Measurements from ENCODE around the gene CLEC18B.
"Not testable (repeated sequence)": the region's sequence is repeated elsewhere in the genome, so short reads cannot be mapped to it uniquely, and the experiment has no call there.

- TF ChIP-seq, protein P1, sequence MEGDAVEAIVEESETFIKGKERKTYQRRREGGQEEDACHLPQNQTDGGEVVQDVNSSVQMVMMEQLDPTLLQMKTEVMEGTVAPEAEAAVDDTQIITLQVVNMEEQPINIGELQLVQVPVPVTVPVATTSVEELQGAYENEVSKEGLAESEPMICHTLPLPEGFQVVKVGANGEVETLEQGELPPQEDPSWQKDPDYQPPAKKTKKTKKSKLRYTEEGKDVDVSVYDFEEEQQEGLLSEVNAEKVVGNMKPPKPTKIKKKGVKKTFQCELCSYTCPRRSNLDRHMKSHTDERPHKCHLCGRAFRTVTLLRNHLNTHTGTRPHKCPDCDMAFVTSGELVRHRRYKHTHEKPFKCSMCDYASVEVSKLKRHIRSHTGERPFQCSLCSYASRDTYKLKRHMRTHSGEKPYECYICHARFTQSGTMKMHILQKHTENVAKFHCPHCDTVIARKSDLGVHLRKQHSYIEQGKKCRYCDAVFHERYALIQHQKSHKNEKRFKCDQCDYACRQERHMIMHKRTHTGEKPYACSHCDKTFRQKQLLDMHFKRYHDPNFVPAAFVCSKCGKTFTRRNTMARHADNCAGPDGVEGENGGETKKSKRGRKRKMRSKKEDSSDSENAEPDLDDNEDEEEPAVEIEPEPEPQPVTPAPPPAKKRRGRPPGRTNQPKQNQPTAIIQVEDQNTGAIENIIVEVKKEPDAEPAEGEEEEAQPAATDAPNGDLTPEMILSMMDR (IDR thresholded peaks at IDR 0.05), result not testable (repeated sequence)
- TF ChIP-seq POLR2A (IDR thresholded peaks at IDR 0.05), result not testable (repeated sequence)
Observed at GRCh38 chr16:74373847-74374184, 47.5 kb downstream of the CLEC18B start.
